SK-N-MC (cell line): ENCODE results near the gene ORAI3.

Experiments used
- DNase-seq: peaks from one replicate; pipeline ENCODE4 v3.0.0-alpha.2; 2011; ENCODE audit warnings: low read depth, low spot score
- H3K27ac ChIP-seq: fragments of 200-600 bp; sonication (generic); 2 replicates; pipeline ENCODE4 v1.5.1; 2016; ENCODE audit warnings: mixed run types
- H3K36me3 ChIP-seq: fragments of 200-600 bp; sonication (generic); 2 replicates; pipeline ENCODE4 v1.6.1; 2017; ENCODE audit warnings: antibody characterized with exemption, low read length, mixed read lengths; ENCODE audit not compliant: insufficient read depth
- H3K4me3 ChIP-seq: fragments of 200-600 bp; sonication (generic); 2 replicates; pipeline ENCODE4 v1.5.1; 2016
- H3K9ac ChIP-seq: fragments of 200-600 bp; sonication (generic); 2 replicates; pipeline ENCODE4 v1.8.0; 2017; ENCODE audit warnings: mixed run types, mixed read lengths; ENCODE audit not compliant: insufficient read length
- H3K9me3 ChIP-seq: fragments of 200-600 bp; sonication (generic); 2 replicates; pipeline ENCODE4 v1.6.1; 2017; ENCODE audit warnings: low read depth, mild to moderate bottlenecking, antibody characterized with exemption, low read length, moderate library complexity, mixed read lengths
- EZH2 ChIP-seq: fragments of 200-600 bp; sonication (generic); IDR thresholded peaks from one replicate; pipeline ENCODE4 v1.6.1; 2017; ENCODE audit warnings: antibody characterized with exemption
- FOXP2 ChIP-seq: optimal IDR thresholded peaks from 2 replicates; pipeline ENCODE3; 2011; ENCODE audit warnings: mild to moderate bottlenecking, moderate library complexity; ENCODE audit not compliant: insufficient read depth; ENCODE audit errors: extremely low read length, control extremely low read depth
- POLR2AphosphoS5 ChIP-seq: IDR thresholded peaks from 2 replicates; pipeline ENCODE4 v1.6.1; 2012; ENCODE audit warnings: mild to moderate bottlenecking, low read depth, low read length, borderline replicate concordance

The ORAI3 gene

GRCh38 chr16:30907064-30907463 lies 41.8 kb upstream of the ORAI3 start:
- Histone ChIP-seq H3K9me3 (no peaks in the 10 kb centered on the region), H3K36me3 (no peaks in the 10 kb centered on the region), H3K4me3 (no peak overlapping the region), H3K27ac (no peak overlapping the region), H3K9ac (no peak overlapping the region)
- DNase-seq, result no peak
- TF ChIP-seq FOXP2 (no peak), POLR2AphosphoS5 (no peak), EZH2 (no peak)

GRCh38 chr16:30910427-30911029 lies 38.3 kb upstream of the ORAI3 start:
- DNase-seq, result no peak
- Histone ChIP-seq H3K9me3 (no peaks in the 10 kb centered on the region), H3K9ac (no peak overlapping the region), H3K4me3 (no peak overlapping the region), H3K36me3 (no peaks in the 10 kb centered on the region), H3K27ac (no peak overlapping the region)
- TF ChIP-seq POLR2AphosphoS5, result no peak

- TF ChIP-seq EZH2, result no peak
- TF ChIP-seq FOXP2, result no peak
- TF ChIP-seq POLR2AphosphoS5, result no peak
- H3K9ac ChIP-seq, result no peak overlapping the region
- no peaks in the 10 kb centered on the region for H3K36me3 ChIP-seq
- DNase-seq, result no peak
- H3K9me3 ChIP-seq, result no peaks in the 10 kb centered on the region
- H3K27ac ChIP-seq, result no peak overlapping the region
- H3K4me3 ChIP-seq, result no peak overlapping the region
Observed at GRCh38 chr16:30912794-30913412, 36.0 kb upstream of the ORAI3 start.

GRCh38 chr16:30914830-30915229 lies 34.0 kb upstream of the ORAI3 start:
- no peak for DNase-seq
- TF ChIP-seq FOXP2 (no peak), EZH2 (no peak), POLR2AphosphoS5 (no peak)
- H3K9me3 ChIP-seq, result no peaks in the 10 kb centered on the region
- no peak overlapping the region for H3K9ac ChIP-seq
- H3K4me3 ChIP-seq, result no peak overlapping the region
- no peaks in the 10 kb centered on the region for H3K36me3 ChIP-seq
- H3K27ac ChIP-seq, result no peak overlapping the region

- Histone ChIP-seq H3K9ac (no peak overlapping the region), H3K27ac (no peak overlapping the region), H3K9me3 (no peaks in the 10 kb centered on the region), H3K36me3 (no peaks in the 10 kb centered on the region), H3K4me3 (no peak overlapping the region)
- TF ChIP-seq EZH2 (no peak), FOXP2 (no peak), POLR2AphosphoS5 (no peak)
- no peak for DNase-seq
Observed at GRCh38 chr16:30918614-30919013, 30.3 kb upstream of the ORAI3 start.

- TF ChIP-seq EZH2 (no peak), FOXP2 (no peak), POLR2AphosphoS5 (no peak)
- Histone ChIP-seq H3K9me3 (no peaks in the 10 kb centered on the region), H3K9ac (no peak overlapping the region), H3K27ac (no peak overlapping the region), H3K36me3 (no peaks in the 10 kb centered on the region), H3K4me3 (no peak overlapping the region)
- DNase-seq, result no peak
Observed at GRCh38 chr16:30920891-30921290, 28.0 kb upstream of the ORAI3 start.

GRCh38 chr16:30921459-30921747 lies 27.5 kb upstream of the ORAI3 start:
- no peaks in the 10 kb centered on the region for H3K36me3 ChIP-seq
- peak overlapping the region; percentile 94 for H3K4me3 ChIP-seq
- H3K9me3 ChIP-seq, result no peaks in the 10 kb centered on the region
- H3K9ac ChIP-seq, result no peak overlapping the region
- TF ChIP-seq FOXP2 (no peak), POLR2AphosphoS5 (no peak), EZH2 (no peak)
- DNase-seq, result no peak
- H3K27ac ChIP-seq, result no peak overlapping the region

- no peak for TF ChIP-seq EZH2
- TF ChIP-seq POLR2AphosphoS5, result no peak
- TF ChIP-seq FOXP2, result no peak
- DNase-seq, result peak; percentile 58
- H3K9ac ChIP-seq, result peak overlapping the region; percentile 68
- H3K9me3 ChIP-seq, result no peaks in the 10 kb centered on the region
- H3K27ac ChIP-seq, result peak overlapping the region; percentile 74; the same call in 1 of the 2 replicates
- peak overlapping the region; percentile 94 for H3K4me3 ChIP-seq
- H3K36me3 ChIP-seq, result no peaks in the 10 kb centered on the region
Observed at GRCh38 chr16:30921748-30922419, 27.0 kb upstream of the ORAI3 start.
